Kidney epithelial cell (primary cell): ENCODE results near the gene TPRG1. TPM values are rescaled to one million over a fixed set of nuclear protein-coding genes. Genes with fewer than 3 reads are reported as not detected.

Source experiments
- DNase-seq: peaks from one replicate; pipeline ENCODE4 v3.0.0-alpha.2; 2010; ENCODE audit warnings: low read depth
- H3K27me3 ChIP-seq: 2 replicates; pipeline ENCODE4 v1.6.0; 2011; ENCODE audit warnings: low read length; ENCODE audit not compliant: control insufficient read depth, insufficient read depth
- H3K36me3 ChIP-seq: 2 replicates; pipeline ENCODE4 v1.5.1; 2011; ENCODE audit warnings: low read length; ENCODE audit not compliant: control insufficient read depth, insufficient read depth
- H3K4me3 ChIP-seq: 2 replicates; pipeline ENCODE4 v1.5.1; 2011; ENCODE audit warnings: low read depth, mild to moderate bottlenecking, control low read depth, low read length
- total RNA-seq: library from RNA; depleted of rRNA; stranded (reverse); fragments of >200 nt; gene quantifications from 2 replicates; pipeline ENCODE4 v1.2.3, GENCODE V29; 2015
- TF ChIP-seq, protein P1 (sequence below): IDR thresholded peaks from 2 replicates; pipeline ENCODE4 v1.5.1; 2011; ENCODE audit warnings: mild to moderate bottlenecking, moderate library complexity, low read length, control low read depth, inconsistent platforms; ENCODE audit not compliant: insufficient read depth, poor library complexity, severe bottlenecking

The TPRG1 gene
- total RNA-seq, 1 donor from 2014 or later = 1.4 TPM

DNA sequence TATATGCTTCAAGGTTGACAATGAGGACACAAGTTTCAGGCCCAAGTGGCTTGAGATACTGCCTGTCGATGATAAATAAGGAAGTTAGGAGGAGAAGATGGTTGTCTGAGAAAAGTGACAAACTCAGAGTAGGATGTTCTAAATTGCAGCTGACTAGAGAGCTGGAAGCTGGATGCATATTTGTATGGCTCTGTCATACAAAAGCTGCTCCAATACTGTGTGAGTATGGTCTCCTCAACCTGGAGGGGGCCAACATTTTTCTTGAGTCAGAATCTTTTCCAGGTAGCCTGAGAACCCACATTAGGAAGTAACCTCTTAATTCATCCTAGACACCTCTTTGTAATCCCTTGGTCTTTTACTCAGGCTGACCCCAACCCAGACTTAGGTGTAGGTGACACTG is 28.4 kb upstream of the TPRG1 start:
- no peak for DNase-seq
- TF ChIP-seq, protein P1, sequence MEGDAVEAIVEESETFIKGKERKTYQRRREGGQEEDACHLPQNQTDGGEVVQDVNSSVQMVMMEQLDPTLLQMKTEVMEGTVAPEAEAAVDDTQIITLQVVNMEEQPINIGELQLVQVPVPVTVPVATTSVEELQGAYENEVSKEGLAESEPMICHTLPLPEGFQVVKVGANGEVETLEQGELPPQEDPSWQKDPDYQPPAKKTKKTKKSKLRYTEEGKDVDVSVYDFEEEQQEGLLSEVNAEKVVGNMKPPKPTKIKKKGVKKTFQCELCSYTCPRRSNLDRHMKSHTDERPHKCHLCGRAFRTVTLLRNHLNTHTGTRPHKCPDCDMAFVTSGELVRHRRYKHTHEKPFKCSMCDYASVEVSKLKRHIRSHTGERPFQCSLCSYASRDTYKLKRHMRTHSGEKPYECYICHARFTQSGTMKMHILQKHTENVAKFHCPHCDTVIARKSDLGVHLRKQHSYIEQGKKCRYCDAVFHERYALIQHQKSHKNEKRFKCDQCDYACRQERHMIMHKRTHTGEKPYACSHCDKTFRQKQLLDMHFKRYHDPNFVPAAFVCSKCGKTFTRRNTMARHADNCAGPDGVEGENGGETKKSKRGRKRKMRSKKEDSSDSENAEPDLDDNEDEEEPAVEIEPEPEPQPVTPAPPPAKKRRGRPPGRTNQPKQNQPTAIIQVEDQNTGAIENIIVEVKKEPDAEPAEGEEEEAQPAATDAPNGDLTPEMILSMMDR = no peak
- Histone ChIP-seq H3K27me3 (peaks cover 9% of the 10 kb centered on the region), H3K4me3 (no peak overlapping the region), H3K36me3 (no peaks in the 10 kb centered on the region)

DNA sequence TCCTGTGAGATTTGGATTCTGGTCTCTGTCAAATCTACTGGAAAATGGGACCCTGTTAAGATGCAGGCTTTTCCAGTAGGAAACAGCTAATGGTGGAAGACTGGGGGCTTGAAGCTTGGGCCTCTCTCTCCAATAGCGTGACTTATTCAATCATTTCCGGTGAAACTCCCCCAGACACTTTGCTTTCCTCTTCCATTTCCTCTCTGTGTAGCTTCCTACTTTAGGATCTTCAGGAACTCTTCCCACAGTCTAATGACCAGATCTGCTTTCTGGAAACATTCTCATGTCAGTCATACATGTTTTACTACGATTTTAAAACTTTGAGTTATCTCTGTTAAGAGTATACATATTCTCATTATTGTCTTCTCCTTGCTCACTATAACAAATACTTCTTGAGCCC is 28.0 kb upstream of the TPRG1 start:
- peaks cover 6% of the 10 kb centered on the region for H3K27me3 ChIP-seq
- no peaks in the 10 kb centered on the region for H3K36me3 ChIP-seq
- H3K4me3 ChIP-seq = no peak overlapping the region
- DNase-seq = no peak
- TF ChIP-seq, protein P1 = no peak

DNA sequence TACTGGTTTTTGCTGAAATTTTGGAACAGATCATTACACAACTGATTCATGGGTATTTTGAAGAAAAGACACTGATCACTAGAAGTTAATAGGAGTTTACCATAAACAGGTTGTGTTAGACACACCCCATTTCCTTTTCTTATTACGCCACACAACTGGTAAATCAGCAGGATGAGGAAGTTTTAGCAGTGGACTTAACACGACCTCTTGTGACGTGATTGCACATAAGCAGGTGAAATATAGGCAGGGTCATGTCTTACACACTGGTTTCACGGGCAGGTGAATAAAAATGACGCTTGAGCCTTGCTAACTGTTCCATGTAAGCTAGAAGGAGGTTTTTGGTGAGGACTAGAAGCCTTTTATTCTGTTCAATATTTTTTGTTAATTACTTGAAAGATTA is 27.1 kb upstream of the TPRG1 start:
- H3K4me3 ChIP-seq = no peak overlapping the region
- TF ChIP-seq, protein P1 = peak; percentile 6
- no peaks in the 10 kb centered on the region for H3K36me3 ChIP-seq
- DNase-seq = no peak
- peaks cover 6% of the 10 kb centered on the region for H3K27me3 ChIP-seq

DNA sequence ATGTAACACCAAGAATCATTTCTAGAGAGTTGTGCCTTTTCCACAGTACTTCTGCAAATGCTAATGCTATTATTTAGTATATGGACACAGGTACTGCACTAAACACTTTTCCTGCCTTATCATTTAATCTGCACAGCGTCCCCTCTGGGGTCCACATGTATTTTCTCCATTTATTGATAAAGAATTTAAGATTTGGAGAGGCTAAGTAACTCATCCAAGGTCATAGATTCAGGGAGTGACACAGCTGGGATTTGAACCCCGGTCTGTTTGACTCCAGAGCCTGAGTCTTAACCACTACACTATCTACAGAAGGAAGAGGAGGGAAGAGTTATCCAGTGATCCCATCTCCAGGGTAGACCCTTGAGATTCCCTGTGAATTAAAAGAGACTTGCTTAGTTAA is 24.9 kb upstream of the TPRG1 start:
- H3K4me3 ChIP-seq = no peak overlapping the region
- H3K27me3 ChIP-seq = peaks cover 5% of the 10 kb centered on the region
- H3K36me3 ChIP-seq = no peaks in the 10 kb centered on the region
- no peak for DNase-seq
- TF ChIP-seq, protein P1 = no peak

DNA sequence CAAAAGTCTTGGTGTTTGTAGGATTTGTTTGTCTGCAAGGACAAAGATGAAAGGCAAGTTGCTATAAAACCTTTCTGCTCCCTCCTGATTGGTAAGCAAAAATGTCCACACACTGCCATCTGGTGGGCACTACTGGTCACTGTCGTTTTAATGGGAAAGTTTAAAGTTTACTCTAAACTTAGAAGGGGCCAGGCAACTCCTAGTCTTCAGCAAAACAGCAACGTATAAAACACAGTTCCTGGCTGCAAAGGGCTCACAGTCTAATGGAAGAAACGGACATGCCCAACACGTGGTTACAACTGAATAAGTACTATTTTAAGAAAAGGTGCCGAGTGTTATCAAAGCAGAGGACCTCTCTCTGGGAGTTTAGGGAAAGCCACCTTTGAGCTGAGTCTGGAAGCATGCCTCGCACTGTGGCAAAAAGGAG is 23.7 kb upstream of the TPRG1 start:
- no peak for DNase-seq
- Histone ChIP-seq H3K27me3 (peaks cover 2% of the 10 kb centered on the region), H3K36me3 (no peaks in the 10 kb centered on the region), H3K4me3 (no peak overlapping the region)
- TF ChIP-seq, protein P1 = peak; percentile 72

DNA sequence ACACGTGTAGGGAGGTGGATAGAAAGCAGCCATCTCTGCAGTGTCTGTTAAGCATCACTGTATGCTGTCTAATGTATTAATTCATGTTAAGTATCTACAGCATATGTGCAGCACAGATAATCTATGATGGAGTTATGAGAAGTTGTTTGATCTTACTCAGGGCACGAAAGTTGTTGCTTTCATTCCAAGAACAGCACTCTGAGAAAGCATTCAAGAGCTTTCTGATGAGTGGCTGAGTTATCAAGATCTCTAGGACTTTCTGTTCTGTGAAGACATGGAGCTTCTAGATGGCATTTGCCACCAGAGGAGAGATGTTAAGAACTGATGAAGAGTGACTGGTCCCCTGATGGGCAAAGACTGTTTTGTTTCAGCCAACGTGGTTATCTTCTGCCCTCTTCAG is 22.6 kb upstream of the TPRG1 start:
- H3K4me3 ChIP-seq = no peak overlapping the region
- peaks cover 5% of the 10 kb centered on the region for H3K27me3 ChIP-seq
- TF ChIP-seq, protein P1 = no peak
- no peak for DNase-seq
- no peaks in the 10 kb centered on the region for H3K36me3 ChIP-seq
